Glutamatergic neuron (in vitro differentiated cells): ENCODE results near the gene CACNA1E. TPM values are rescaled to one million over a fixed set of nuclear protein-coding genes. Genes with fewer than 3 reads are reported as not detected.

ENCODE experiments used
- DNase-seq: peaks from one replicate; pipeline ENCODE4 v3.0.0; 2022
- H3K27ac Mint-ChIP-seq: one replicate; pipeline ENCODE4 v1.8.0; 2020; ENCODE audit warnings: mild to moderate bottlenecking, mixed read lengths, inconsistent platforms; ENCODE audit not compliant: unreplicated experiment
- H3K27me3 Mint-ChIP-seq: one replicate; pipeline ENCODE4 v1.8.0; 2020; ENCODE audit warnings: mild to moderate bottlenecking, moderate library complexity, mixed read lengths, inconsistent platforms; ENCODE audit not compliant: unreplicated experiment
- H3K36me3 Mint-ChIP-seq: one replicate; pipeline ENCODE4 v1.8.0; 2020; ENCODE audit warnings: mild to moderate bottlenecking, mixed read lengths, inconsistent platforms; ENCODE audit not compliant: unreplicated experiment
- H3K4me1 Mint-ChIP-seq: one replicate; pipeline ENCODE4 v1.8.0; 2020; ENCODE audit warnings: mild to moderate bottlenecking, low read depth, mixed read lengths, inconsistent platforms; ENCODE audit not compliant: unreplicated experiment
- H3K4me3 Mint-ChIP-seq: one replicate; pipeline ENCODE4 v1.8.0; 2020; ENCODE audit warnings: mild to moderate bottlenecking, mixed read lengths, inconsistent platforms; ENCODE audit not compliant: unreplicated experiment
- H3K9me3 Mint-ChIP-seq: one replicate; pipeline ENCODE4 v1.8.0; 2020; ENCODE audit warnings: mild to moderate bottlenecking, moderate library complexity, mixed read lengths, inconsistent platforms; ENCODE audit not compliant: unreplicated experiment
- total RNA-seq: library from RNA; stranded (reverse); fragmentation: NEBNext Ultra II Directional; extraction: Animal tissue kit (Norgen Biotek cat#: 25700); gene quantifications from one replicate; pipeline ENCODE4 v1.2.1, GENCODE V29; 2021; ENCODE audit not compliant: unreplicated experiment
- TF ChIP-seq, protein P1 (sequence below): fragments of 200-600 bp; sonication (generic); IDR thresholded peaks from one replicate; pipeline ENCODE4 v1.5.0; 2021; ENCODE audit not compliant: partially characterized antibody, unreplicated experiment

Gene CACNA1E
- total RNA-seq, 1 donor from 2014 or later = 8.8 TPM

DNA sequence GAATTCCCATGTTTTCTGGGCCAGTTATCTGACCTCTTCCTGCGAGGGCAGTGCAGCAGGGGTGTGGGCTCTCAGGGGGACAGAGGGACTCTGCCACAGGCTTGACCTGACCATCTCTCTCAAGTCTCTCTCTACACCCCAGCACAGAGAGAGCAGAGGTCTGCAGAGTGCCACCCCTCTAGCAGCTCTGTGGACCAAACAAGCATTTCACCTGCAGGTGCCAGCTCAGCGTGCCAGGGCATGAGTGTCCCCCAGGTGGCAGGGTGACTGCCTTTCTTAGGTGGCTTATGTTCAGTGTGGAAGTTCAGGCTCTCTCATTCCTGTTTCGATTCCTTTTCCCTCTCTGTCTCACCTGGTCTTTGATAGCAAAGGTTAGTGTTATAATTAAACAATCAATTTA lies 191.3 kb downstream of the CACNA1E start:
- TF ChIP-seq, protein P1, sequence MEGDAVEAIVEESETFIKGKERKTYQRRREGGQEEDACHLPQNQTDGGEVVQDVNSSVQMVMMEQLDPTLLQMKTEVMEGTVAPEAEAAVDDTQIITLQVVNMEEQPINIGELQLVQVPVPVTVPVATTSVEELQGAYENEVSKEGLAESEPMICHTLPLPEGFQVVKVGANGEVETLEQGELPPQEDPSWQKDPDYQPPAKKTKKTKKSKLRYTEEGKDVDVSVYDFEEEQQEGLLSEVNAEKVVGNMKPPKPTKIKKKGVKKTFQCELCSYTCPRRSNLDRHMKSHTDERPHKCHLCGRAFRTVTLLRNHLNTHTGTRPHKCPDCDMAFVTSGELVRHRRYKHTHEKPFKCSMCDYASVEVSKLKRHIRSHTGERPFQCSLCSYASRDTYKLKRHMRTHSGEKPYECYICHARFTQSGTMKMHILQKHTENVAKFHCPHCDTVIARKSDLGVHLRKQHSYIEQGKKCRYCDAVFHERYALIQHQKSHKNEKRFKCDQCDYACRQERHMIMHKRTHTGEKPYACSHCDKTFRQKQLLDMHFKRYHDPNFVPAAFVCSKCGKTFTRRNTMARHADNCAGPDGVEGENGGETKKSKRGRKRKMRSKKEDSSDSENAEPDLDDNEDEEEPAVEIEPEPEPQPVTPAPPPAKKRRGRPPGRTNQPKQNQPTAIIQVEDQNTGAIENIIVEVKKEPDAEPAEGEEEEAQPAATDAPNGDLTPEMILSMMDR = no peak
- Mint-ChIP-seq H3K27ac (no peak overlapping the region), H3K9me3 (peaks cover 1% of the 10 kb centered on the region), H3K4me1 (peaks cover 4% of the 10 kb centered on the region), H3K36me3 (no peaks in the 10 kb centered on the region), H3K27me3 (peaks cover 1% of the 10 kb centered on the region), H3K4me3 (no peak overlapping the region)
- DNase-seq = no peak

DNA sequence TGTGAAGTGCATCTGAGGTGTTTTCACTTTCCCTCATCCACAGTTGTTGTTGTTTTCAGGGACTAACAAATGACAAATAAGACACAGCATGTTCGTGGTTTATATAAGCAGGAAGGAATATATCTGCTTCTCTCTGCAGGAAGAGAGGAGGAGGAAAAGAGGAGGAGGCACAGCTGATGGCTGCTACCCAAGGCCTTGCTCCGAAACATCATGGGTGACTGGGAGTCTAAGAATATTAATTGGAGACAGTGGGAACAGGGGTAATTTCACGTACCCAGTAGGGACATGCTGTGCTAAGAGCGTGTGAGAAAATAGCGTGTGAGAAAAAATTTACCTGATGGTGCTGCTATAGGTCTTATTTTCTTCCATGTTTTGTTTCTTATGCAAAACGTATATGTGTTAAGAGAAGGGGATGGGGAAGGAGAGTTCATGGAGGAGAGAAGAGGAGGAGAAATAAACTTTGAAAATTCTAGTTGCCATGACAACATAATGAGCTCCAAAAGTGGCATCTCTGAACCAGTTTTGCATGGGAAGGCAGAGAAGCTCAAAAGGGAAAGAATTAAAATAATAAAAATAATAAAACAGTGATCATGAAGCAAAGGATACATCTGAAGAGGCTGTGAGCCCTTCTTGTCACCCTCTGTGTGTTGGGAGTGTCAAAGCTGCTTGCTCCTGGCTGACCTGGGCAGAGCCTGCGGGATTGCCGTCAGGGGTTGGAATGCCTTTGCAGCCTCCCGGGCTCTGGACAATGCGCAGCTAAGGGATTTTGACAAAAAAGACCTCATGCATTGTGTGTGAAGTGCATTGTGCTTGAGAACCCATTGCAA lies 192.0 kb downstream of the CACNA1E start:
- Mint-ChIP-seq H3K36me3 (no peaks in the 10 kb centered on the region), H3K27me3 (peaks cover 1% of the 10 kb centered on the region), H3K9me3 (peaks cover 1% of the 10 kb centered on the region), H3K4me1 (peaks cover 4% of the 10 kb centered on the region), H3K4me3 (no peak overlapping the region), H3K27ac (no peak overlapping the region)
- TF ChIP-seq, protein P1 = no peak
- DNase-seq = no peak

GRCh38 chr1:181675918-181676190 lies 192.5 kb downstream of the CACNA1E start:
- no peak for DNase-seq
- TF ChIP-seq, protein P1 = no peak
- Mint-ChIP-seq H3K27me3 (peaks cover 1% of the 10 kb centered on the region), H3K4me1 (peaks cover 4% of the 10 kb centered on the region), H3K27ac (no peak overlapping the region), H3K4me3 (no peak overlapping the region), H3K36me3 (no peaks in the 10 kb centered on the region), H3K9me3 (peaks cover 1% of the 10 kb centered on the region)

GRCh38 chr1:181676269-181676668 lies 193.0 kb downstream of the CACNA1E start:
- peak; percentile 35 for DNase-seq
- Mint-ChIP-seq H3K36me3 (no peaks in the 10 kb centered on the region), H3K4me1 (peaks cover 4% of the 10 kb centered on the region), H3K9me3 (peaks cover 1% of the 10 kb centered on the region), H3K4me3 (no peak overlapping the region), H3K27me3 (peaks cover 1% of the 10 kb centered on the region), H3K27ac (no peak overlapping the region)
- TF ChIP-seq, protein P1 = peak; percentile 38

GRCh38 chr1:181680332-181680731 lies 197.0 kb downstream of the CACNA1E start:
- no peaks in the 10 kb centered on the region for H3K36me3 Mint-ChIP-seq
- H3K27me3 Mint-ChIP-seq = no peaks in the 10 kb centered on the region
- no peak overlapping the region for H3K27ac Mint-ChIP-seq
- H3K4me3 Mint-ChIP-seq = no peak overlapping the region
- TF ChIP-seq, protein P1 = no peak
- H3K4me1 Mint-ChIP-seq = no peaks in the 10 kb centered on the region
- DNase-seq = no peak
- H3K9me3 Mint-ChIP-seq = no peaks in the 10 kb centered on the region
